LNCaP clone FGC (cell line): ENCODE data around the gene PHACTR4.
"Not testable (repeated sequence)": the region's sequence is repeated elsewhere in the genome, so short reads cannot be mapped to it uniquely, and the experiment has no call there.

Source experiments
- DNase-seq: peaks from one replicate; pipeline ENCODE4 v3.0.0-alpha.2; 2011; ENCODE audit warnings: low read depth
- H3K4me3 ChIP-seq: 2 replicates; pipeline ENCODE4 v1.5.1; 2011; ENCODE audit warnings: mild to moderate bottlenecking, low read depth, low read length, control low read depth
- CTCF ChIP-seq: IDR thresholded peaks from 2 replicates; pipeline ENCODE4 v1.5.1; 2012; ENCODE audit warnings: mild to moderate bottlenecking; ENCODE audit not compliant: control insufficient read depth, insufficient read depth; ENCODE audit errors: extremely low read depth

The PHACTR4 gene

GRCh38 chr1:28517649-28517999 lies 148.1 kb downstream of the PHACTR4 start:
- no peak for TF ChIP-seq CTCF
- DNase-seq: no peak
- peak overlapping the region; percentile 68 for H3K4me3 ChIP-seq

- peak overlapping the region; percentile 68 for H3K4me3 ChIP-seq
- peak; percentile 59 for DNase-seq
- peak; percentile 86 for TF ChIP-seq CTCF
These were observed 148.6 kb downstream of the PHACTR4 start for GRCh38 chr1:28518000-28518744.

- TF ChIP-seq CTCF: no peak
- H3K4me3 ChIP-seq: peak overlapping the region; percentile 68
- no peak for DNase-seq
These were observed 149.3 kb downstream of the PHACTR4 start for GRCh38 chr1:28518745-28519341.

- DNase-seq: no peak
- no peak overlapping the region for H3K4me3 ChIP-seq
- no peak for TF ChIP-seq CTCF
These were observed 150.6 kb downstream of the PHACTR4 start for GRCh38 chr1:28519946-28520725.

- DNase-seq, H3K4me3 ChIP-seq: not testable (repeated sequence)
These were observed 151.3 kb downstream of the PHACTR4 start for GRCh38 chr1:28520796-28521195.

GRCh38 chr1:28521502-28522164 lies 152.1 kb downstream of the PHACTR4 start:
- no peak for TF ChIP-seq CTCF
- no peak for DNase-seq
- no peak overlapping the region for H3K4me3 ChIP-seq

- not testable (repeated sequence) for H3K4me3 ChIP-seq, DNase-seq
These were observed 153.0 kb downstream of the PHACTR4 start for GRCh38 chr1:28522537-28522936.

- DNase-seq, H3K4me3 ChIP-seq: not testable (repeated sequence)
These were observed 155.6 kb downstream of the PHACTR4 start for GRCh38 chr1:28525002-28525642.
